Measurements from ENCODE around the gene PDE3B. TPM values are rescaled to one million over a fixed set of nuclear protein-coding genes. Genes with fewer than 3 reads are reported as not detected.

Gene PDE3B
- total and polyA plus RNA-seq, 2 of the 8 experiments (the other 6 are each of a cell fraction or from before 2014, with no cell fraction given): 2.7 to 10.9 TPM

DNA sequence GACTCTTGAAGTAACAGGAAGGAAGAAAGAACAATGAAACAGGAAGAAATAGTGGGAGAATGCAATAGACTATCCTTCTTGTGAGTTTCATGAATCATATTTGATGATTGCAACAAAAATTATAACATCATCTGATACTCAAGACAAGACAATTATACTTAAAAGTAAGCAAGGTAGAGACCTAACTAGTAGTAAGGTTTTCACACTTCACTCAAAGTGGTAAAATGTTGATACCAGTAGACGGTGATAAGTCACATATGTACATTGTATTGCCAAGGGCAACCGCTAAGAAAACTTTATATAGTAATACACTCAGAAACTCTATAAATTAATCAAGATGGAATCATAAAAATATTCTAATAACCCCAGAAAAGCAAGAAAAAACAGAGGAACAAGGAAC, 140.6 kb downstream of the PDE3B start:
- no peak overlapping the region for H3K56ac ChIP-seq (replicated peaks; ENCODE audit: insufficient read length, low read depth, low read length)
- no peak for DNase-seq (ENCODE audit: low read depth in 1 of 2, low spot score in 2 of 2)
- no peak overlapping the region for H4K5ac ChIP-seq (ENCODE audit: insufficient read length, low read depth, low read length)
- H2BK20ac ChIP-seq (ENCODE audit: low read length): no peak overlapping the region
- no peak overlapping the region for H3K4me2 ChIP-seq (ENCODE audit: insufficient read depth in 1 of 2, low read depth in 2 of 2, low read length in 2 of 2)
- no peaks in the 10 kb centered on the region for H4K20me1 ChIP-seq (replicated peaks in 1 of 2; ENCODE audit: control insufficient read depth in 1 of 2, insufficient read depth in 2 of 2, low read length in 2 of 2)
- no peak overlapping the region for H4K8ac ChIP-seq (ENCODE audit: extremely low read depth, insufficient read depth, low read length)
- no peak overlapping the region for H3K23ac ChIP-seq (ENCODE audit: insufficient read length)
- H3K36me3 ChIP-seq (ENCODE audit: control insufficient read depth in 2 of 4, insufficient read depth in 4 of 4, low read length in 3 of 4): no peaks in the 10 kb centered on the region
- H2AFZ ChIP-seq (ENCODE audit: low read length): no peak overlapping the region
- H3K27me3 ChIP-seq (replicated peaks in 1 of 4; ENCODE audit: control insufficient read depth in 3 of 4, extremely low read depth in 1 of 4, insufficient read depth in 3 of 4, low read length in 3 of 4): no peaks in the 10 kb centered on the region
- H3K9ac ChIP-seq (replicated peaks in 1 of 4; ENCODE audit: extremely low read depth in 1 of 4, low read depth in 3 of 4, low read length in 3 of 4): no peak overlapping the region
- H3K23me2 ChIP-seq (ENCODE audit: low read depth, low read length): no peaks in the 10 kb centered on the region
- H3K27ac ChIP-seq (ENCODE audit: low read depth, low read length): no peak overlapping the region
- no peak overlapping the region for H2BK5ac ChIP-seq (ENCODE audit: low read depth, low read length)
- no peak for FAIRE-seq
- H3K79me1 ChIP-seq (ENCODE audit: low read depth, low read length): no peaks in the 10 kb centered on the region
- H3K9me3 ChIP-seq (ENCODE audit: insufficient read depth in 2 of 2, low read depth in 1 of 2, low read length in 1 of 2): no peaks in the 10 kb centered on the region
- H3K14ac ChIP-seq (ENCODE audit: insufficient read length): no peak overlapping the region
- WGBS, 2 experiments (ENCODE audit: extremely low coverage in 1 of 2, insufficient coverage in 1 of 2, insufficient read length in 1 of 2, insufficient replicate concordance in 2 of 2, low coverage in 1 of 2, low lambda C conversion rate in 2 of 2, missing lambda C conversion rate in 1 of 2): 96% methylated on average over 2 of the region's 2 CpGs; no CpG with 5 or more reads in 1 of the 2 experiments
- ChIA-PET CTCF (ENCODE audit: partially characterized antibody) (interaction anchor here (1.0 kb wide), 1 partner anchor 10 kb away, joined by 4 read pairs; no protein-coding TSS in a partner anchor), POLR2A (ENCODE audit: partially characterized antibody) (no interaction called here)
- no peak overlapping the region for H2BK15ac ChIP-seq (ENCODE audit: low read length)
- no peak overlapping the region for H3K18ac ChIP-seq (ENCODE audit: extremely low read depth, low read length)
- TF ChIP-seq KDM5A (IDR thresholded peaks at IDR 0.05; ENCODE audit: low read length): no peak
- no peak overlapping the region for H3K4ac ChIP-seq (replicated peaks; ENCODE audit: insufficient read length, low read depth, low read length)
- H4K91ac ChIP-seq (replicated peaks; ENCODE audit: insufficient read length, low read length): no peak overlapping the region
- H3K4me1 ChIP-seq (replicated peaks in 1 of 4; ENCODE audit: control insufficient read depth in 3 of 4, insufficient read depth in 4 of 4, low read length in 3 of 4): no peaks in the 10 kb centered on the region
- H2BK120ac ChIP-seq (replicated peaks; ENCODE audit: low read depth, low read length): no peak overlapping the region
- H3K79me2 ChIP-seq (ENCODE audit: control insufficient read depth in 1 of 2, insufficient read depth in 2 of 2, low read length in 2 of 2): no peaks in the 10 kb centered on the region
- H2AK5ac ChIP-seq (ENCODE audit: low read depth, low read length): no peak overlapping the region
- no peak overlapping the region for H3K4me3 ChIP-seq (ENCODE audit: extremely low read depth in 1 of 4, insufficient read depth in 2 of 4, low read depth in 3 of 4, low read length in 4 of 4)
- H2BK12ac ChIP-seq (ENCODE audit: low read depth, low read length): no peak overlapping the region

All from H1 (cell line).